Memory B cell (primary cell): ENCODE data around the gene CDK8.

Experiments
- ATAC-seq: fragments of 150-1000 bp; cut with Tn5 transposase; 2 replicates; pipeline ENCODE4 v1.10.0; 2021; ENCODE audit warnings: low read depth, mild to moderate bottlenecking, moderate library complexity
- DNase-seq, 2 donors: peaks; one replicate each; pipeline ENCODE4 v3.0.0; 2022; ENCODE audit warnings: low spot score in 2 of 2
- H3K27ac Mint-ChIP-seq: one replicate; pipeline ENCODE4 v1.8.0; 2022; ENCODE audit warnings: mild to moderate bottlenecking, moderate library complexity, mixed read lengths
- H3K27me3 Mint-ChIP-seq: one replicate; pipeline ENCODE4 v1.8.0; 2022; ENCODE audit warnings: mixed read lengths
- H3K36me3 Mint-ChIP-seq: one replicate; pipeline ENCODE4 v1.8.0; 2022; ENCODE audit warnings: mild to moderate bottlenecking, mixed read lengths
- H3K4me1 Mint-ChIP-seq: one replicate; pipeline ENCODE4 v1.8.0; 2022; ENCODE audit warnings: mixed read lengths
- H3K4me3 Mint-ChIP-seq: one replicate; pipeline ENCODE4 v1.8.0; 2022; ENCODE audit warnings: mild to moderate bottlenecking, moderate library complexity, mixed read lengths
- H3K9me3 Mint-ChIP-seq: one replicate; pipeline ENCODE4 v1.8.0; 2022; ENCODE audit warnings: mixed read lengths

Gene CDK8

DNA sequence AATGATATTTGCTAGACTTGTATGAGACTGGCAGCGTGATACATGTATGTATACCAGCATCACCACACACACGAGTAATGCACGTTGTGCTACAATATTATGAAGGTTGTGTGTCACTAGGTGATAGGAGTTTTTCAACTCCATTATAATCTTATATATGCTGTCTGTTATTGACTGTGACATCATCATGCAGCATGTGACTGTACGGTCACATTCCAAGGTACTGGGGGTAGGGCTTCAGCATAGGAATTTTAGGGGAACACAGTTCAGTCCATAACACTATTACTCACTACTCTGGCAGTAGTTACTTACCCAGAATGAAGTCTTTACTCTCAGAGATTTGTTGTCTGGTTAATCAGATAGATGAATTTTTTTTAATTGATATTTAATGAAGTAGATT lies 91.1 kb downstream of the CDK8 start:
- peaks cover 23% of the 10 kb centered on the region for H3K36me3 Mint-ChIP-seq
- H3K27me3 Mint-ChIP-seq = no peaks in the 10 kb centered on the region
- no peak overlapping the region for H3K4me3 Mint-ChIP-seq
- H3K27ac Mint-ChIP-seq = no peak overlapping the region
- H3K9me3 Mint-ChIP-seq = no peaks in the 10 kb centered on the region
- no peak for DNase-seq
- H3K4me1 Mint-ChIP-seq = no peaks in the 10 kb centered on the region
- no peak for ATAC-seq

DNA sequence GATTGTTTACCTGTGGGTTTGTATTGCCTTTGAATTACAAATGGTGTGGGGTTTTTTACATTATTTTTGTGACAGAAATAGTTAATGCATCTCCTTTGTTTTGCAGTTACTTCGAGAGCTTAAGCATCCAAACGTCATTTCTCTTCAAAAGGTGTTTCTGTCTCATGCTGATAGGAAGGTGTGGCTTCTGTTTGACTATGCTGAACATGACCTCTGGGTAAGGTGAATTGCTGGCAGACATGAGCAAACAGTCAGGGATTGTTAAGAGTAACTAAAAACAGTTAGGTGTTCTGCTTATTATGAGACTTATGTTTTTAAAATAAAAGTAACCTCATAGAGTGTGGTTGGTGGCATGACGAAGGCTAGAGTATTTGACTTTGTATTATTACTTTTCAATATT lies 95.0 kb downstream of the CDK8 start:
- H3K27me3 Mint-ChIP-seq = no peaks in the 10 kb centered on the region
- H3K36me3 Mint-ChIP-seq = peaks cover 17% of the 10 kb centered on the region
- DNase-seq = no peak
- H3K4me1 Mint-ChIP-seq = no peaks in the 10 kb centered on the region
- ATAC-seq = no peak
- H3K4me3 Mint-ChIP-seq = no peak overlapping the region
- H3K9me3 Mint-ChIP-seq = no peaks in the 10 kb centered on the region
- H3K27ac Mint-ChIP-seq = no peak overlapping the region

DNA sequence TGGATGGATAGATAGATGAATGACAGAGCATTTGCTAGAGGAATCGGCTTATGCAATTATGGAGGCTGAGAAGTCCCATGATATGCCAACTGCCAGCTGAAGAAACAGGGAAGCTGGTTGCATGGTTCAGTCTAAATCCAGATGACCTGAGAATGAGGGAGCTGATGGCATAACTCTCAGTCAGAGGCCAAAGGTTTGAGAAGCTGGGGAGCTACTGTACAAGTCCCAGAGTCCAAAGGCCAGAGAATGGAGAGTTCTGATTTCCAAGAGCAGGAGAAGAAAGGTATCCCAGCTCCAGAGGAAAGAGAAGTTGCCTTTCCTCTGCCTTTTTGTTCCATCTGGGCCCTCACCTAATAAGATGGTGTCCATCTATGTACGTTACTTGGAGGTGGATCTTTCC lies 108.3 kb downstream of the CDK8 start:
- no peaks in the 10 kb centered on the region for H3K4me1 Mint-ChIP-seq
- DNase-seq (no peak), ATAC-seq (no peak)
- H3K36me3 Mint-ChIP-seq = peaks cover 29% of the 10 kb centered on the region
- H3K27me3 Mint-ChIP-seq = no peaks in the 10 kb centered on the region
- H3K9me3 Mint-ChIP-seq = no peaks in the 10 kb centered on the region
- no peak overlapping the region for H3K4me3 Mint-ChIP-seq
- no peak overlapping the region for H3K27ac Mint-ChIP-seq

DNA sequence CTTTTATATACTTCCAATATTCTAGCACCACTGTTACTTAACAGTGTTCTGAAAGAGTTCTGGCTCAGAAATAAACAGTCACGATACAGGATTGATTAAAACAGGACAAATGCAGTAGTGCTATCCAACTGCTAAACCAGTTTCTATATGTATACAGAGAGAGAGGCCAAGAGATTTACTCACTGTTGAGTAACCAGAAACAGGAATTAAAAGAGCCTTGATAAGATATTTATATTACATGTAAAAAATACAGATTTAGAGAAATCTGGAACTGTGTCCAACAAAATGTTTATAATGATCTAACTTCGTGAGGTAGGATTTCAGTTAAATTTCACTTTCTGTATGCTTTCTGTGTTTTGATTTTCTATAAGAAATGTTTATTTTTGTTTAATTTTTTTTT lies 116.6 kb downstream of the CDK8 start:
- Mint-ChIP-seq H3K9me3 (no peaks in the 10 kb centered on the region), H3K4me3 (no peak overlapping the region), H3K36me3 (peaks cover 9% of the 10 kb centered on the region), H3K27me3 (no peaks in the 10 kb centered on the region), H3K27ac (no peak overlapping the region), H3K4me1 (peaks cover 2% of the 10 kb centered on the region)
- no peak for ATAC-seq
- no peak for DNase-seq

DNA sequence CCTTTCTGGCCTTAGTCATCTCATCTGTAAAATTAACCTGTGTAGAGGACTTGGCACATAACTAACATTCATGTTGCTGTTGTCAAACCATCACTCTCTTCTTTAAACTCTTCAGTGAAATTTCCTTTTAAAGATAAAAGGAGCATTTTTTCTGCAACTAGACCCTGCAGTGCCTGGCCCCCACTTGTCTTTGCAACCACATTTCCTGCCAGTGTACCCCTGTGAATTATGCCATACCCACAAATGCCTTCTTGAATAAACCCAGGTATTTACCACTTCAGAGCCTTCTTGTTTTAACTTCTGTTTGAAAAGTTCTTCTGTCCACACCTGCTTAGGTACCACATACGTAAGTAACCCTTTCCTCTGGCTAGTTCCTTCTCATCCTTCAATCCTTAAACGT lies 118.8 kb downstream of the CDK8 start:
- DNase-seq (no peak), ATAC-seq (no peak)
- Mint-ChIP-seq H3K27ac (no peak overlapping the region), H3K27me3 (no peaks in the 10 kb centered on the region), H3K9me3 (no peaks in the 10 kb centered on the region), H3K4me3 (no peak overlapping the region), H3K36me3 (peaks cover 7% of the 10 kb centered on the region), H3K4me1 (peaks cover 2% of the 10 kb centered on the region)

DNA sequence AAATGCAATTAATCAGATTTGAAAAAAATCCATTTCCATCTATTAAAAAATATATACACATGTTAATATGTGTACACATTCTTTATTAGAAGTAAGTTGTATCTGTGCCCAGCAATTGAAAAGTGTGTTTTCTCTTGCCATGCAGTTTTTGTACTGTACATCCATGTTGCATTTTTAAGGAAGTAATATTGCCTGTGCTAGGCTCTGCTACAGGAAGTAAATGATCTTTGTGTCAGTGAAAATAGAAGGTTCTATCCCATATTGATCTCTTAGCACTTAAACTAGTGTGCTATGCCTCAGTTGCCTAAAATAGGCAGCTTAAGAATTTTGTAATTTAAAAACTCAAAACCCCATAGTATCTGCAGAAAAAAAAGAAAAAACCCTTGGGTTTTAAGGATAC lies 122.5 kb downstream of the CDK8 start:
- H3K36me3 Mint-ChIP-seq = peaks cover 5% of the 10 kb centered on the region

DNA sequence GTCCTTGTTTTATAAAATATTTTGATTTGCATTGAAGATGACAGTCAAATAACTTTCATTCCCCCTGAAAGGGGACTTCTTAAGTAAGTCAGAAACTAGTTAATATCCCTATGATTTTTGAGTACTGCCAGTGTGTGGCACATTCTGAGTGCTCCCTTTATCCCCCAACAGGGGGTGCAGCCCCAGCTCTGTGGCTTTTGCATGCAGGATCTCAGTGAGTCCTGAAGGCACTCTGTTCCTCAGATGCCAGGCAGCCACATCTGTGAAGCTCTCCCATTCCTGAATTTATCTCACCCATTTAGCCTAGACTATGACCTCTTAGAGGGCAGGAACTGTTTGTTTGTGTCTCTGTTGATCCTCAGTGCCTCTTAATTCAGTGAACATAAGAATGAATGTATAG lies 123.1 kb downstream of the CDK8 start:
- Mint-ChIP-seq H3K9me3 (no peaks in the 10 kb centered on the region), H3K36me3 (peaks cover 5% of the 10 kb centered on the region), H3K27ac (no peak overlapping the region), H3K4me3 (no peak overlapping the region), H3K27me3 (no peaks in the 10 kb centered on the region), H3K4me1 (peaks cover 6% of the 10 kb centered on the region)
- no peak for ATAC-seq
- DNase-seq = no peak

More for the DNA sequence above, 122.5 kb downstream of the CDK8 start:
- Mint-ChIP-seq H3K27ac (no peak overlapping the region), H3K9me3 (no peaks in the 10 kb centered on the region), H3K27me3 (no peaks in the 10 kb centered on the region), H3K4me1 (peaks cover 4% of the 10 kb centered on the region), H3K4me3 (no peak overlapping the region)
- ATAC-seq (no peak), DNase-seq (no peak)

DNA sequence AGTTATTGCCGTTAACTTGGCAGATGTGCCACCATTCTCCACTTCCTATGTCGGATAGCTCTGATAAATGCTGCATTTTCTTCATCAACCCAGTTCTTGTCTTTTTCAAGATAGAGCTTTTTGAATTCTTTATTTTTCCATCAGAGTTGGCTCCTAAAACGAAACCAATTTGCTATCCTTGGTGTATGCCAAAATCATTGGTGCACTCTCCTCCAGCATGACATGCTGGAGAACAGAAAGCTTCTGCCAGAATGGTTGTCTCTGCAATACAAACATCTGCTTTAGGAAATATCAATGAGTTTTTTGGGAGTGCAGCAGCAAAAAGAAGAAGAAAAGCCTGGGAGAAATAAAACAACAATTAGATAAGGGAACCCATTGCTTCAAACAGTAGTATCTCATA lies 124.2 kb downstream of the CDK8 start:
- Mint-ChIP-seq H3K9me3 (no peaks in the 10 kb centered on the region), H3K4me3 (no peak overlapping the region), H3K4me1 (peaks cover 6% of the 10 kb centered on the region), H3K27ac (no peak overlapping the region), H3K36me3 (peaks cover 4% of the 10 kb centered on the region), H3K27me3 (no peaks in the 10 kb centered on the region)
- no peak for DNase-seq
- ATAC-seq = no peak

DNA sequence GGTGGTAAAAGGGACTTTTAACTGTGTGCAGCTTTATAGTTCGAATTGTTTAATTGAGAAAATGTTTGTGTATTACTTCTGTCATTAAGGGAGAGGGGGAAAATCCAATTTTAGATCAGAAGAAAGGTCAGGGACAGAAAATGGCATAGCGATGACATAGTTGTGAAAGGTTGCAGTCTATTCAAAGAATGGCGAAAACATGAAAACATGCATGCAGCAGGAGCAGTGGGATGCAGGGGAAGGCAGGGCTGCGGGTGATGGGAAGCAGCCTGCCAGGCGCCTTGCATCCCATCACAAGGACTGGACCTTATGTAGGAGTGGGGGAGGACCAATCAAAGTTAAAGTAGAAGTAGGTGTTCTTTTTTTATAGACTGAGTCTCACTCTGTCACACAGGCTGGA lies 125.9 kb downstream of the CDK8 start:
- H3K36me3 Mint-ChIP-seq = peaks cover 8% of the 10 kb centered on the region
- H3K9me3 Mint-ChIP-seq = no peaks in the 10 kb centered on the region
- ATAC-seq (no peak), DNase-seq (no peak)
- no peak overlapping the region for H3K27ac Mint-ChIP-seq
- H3K27me3 Mint-ChIP-seq = no peaks in the 10 kb centered on the region
- no peak overlapping the region for H3K4me3 Mint-ChIP-seq
- H3K4me1 Mint-ChIP-seq = peaks cover 6% of the 10 kb centered on the region

DNA sequence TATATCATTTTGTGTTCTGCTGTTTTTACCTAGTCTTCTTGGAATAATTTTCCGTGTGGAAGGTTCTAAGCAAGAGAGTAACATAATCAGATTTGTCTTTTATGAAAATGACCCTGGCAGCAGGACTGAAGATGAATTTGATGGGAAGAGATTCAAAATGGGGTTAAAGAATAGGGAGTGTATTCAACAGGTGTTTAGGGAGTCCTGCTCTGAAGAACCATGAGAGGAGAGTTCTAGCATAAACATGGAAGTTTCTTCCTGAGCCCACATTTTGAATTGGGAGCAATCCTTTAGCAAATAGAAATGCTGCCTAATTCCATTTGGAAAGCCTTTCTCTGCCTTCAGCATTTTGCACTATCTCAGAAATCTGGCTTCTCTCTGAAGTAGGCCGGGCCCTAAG lies 127.0 kb downstream of the CDK8 start:
- Mint-ChIP-seq H3K4me3 (no peak overlapping the region), H3K4me1 (peaks cover 4% of the 10 kb centered on the region), H3K36me3 (peaks cover 8% of the 10 kb centered on the region), H3K9me3 (no peaks in the 10 kb centered on the region), H3K27me3 (no peaks in the 10 kb centered on the region), H3K27ac (peak overlapping the region; percentile 66)
- ATAC-seq (no peak), DNase-seq (no peak)

DNA sequence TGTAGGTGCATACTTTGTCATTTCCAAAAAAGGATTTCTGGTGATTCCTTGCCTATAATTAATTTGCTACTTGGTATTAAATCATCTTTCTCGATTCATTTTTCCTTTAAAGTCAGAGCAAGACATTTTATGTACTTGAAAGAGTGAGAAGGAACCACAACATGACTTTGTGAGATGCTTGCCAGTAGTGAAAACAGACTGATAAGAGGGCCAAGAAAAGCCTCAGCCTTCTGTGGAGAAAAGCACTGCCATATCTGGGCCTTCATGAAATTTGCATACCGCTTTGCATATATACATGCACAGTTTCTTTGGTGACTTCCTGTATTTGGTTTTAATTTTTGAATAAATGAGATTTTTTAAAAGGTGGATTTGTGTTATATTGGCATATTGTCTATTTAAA lies 128.4 kb downstream of the CDK8 start:
- H3K9me3 Mint-ChIP-seq = no peaks in the 10 kb centered on the region
- no peaks in the 10 kb centered on the region for H3K27me3 Mint-ChIP-seq
- DNase-seq (no peak), ATAC-seq (no peak)
- no peak overlapping the region for H3K27ac Mint-ChIP-seq
- H3K36me3 Mint-ChIP-seq = peaks cover 20% of the 10 kb centered on the region
- peaks cover 4% of the 10 kb centered on the region for H3K4me1 Mint-ChIP-seq
- H3K4me3 Mint-ChIP-seq = no peak overlapping the region

DNA sequence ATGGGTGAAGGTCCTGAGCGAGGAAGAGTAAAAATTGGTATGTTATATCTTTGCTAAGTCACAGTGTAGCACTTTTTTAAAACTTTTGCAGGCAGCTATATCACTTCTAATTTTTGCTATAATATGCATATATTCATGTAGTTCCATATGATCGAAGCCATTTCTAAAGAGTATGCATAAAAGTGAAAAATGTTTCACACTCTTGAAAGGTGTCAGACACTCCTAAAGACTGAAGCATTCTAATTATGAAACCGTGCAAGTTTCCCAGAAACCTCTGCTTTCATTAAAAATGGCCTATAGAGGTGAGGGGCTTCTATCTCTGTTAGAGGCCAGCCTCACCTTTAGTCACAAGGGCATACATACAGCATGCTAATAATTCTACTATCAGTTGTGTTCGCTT lies 128.9 kb downstream of the CDK8 start:
- no peak for ATAC-seq
- Mint-ChIP-seq H3K36me3 (peaks cover 25% of the 10 kb centered on the region), H3K27ac (no peak overlapping the region), H3K9me3 (no peaks in the 10 kb centered on the region), H3K4me1 (peaks cover 4% of the 10 kb centered on the region), H3K4me3 (no peak overlapping the region), H3K27me3 (no peaks in the 10 kb centered on the region)
- no peak for DNase-seq

DNA sequence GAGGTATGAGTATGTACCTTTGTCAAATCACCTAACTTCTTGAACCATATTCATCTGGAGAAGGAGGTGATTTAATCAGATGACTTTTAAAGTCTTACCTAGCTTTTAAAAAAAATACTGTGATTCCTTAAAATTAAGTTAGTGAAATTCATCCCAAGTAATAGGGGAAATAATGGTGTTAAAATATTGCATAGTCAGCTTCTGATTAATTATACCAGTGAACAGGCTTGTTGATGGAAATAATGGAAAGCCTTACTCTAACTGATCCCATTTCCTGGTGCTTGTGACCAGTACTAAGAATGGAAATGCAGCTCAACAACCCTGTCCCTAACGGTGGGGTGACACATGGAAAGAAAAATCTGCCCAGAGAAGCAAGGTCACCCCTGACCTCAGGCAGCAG lies 130.7 kb downstream of the CDK8 start:
- no peak overlapping the region for H3K27ac Mint-ChIP-seq
- peaks cover 4% of the 10 kb centered on the region for H3K4me1 Mint-ChIP-seq
- ATAC-seq = no peak
- H3K4me3 Mint-ChIP-seq = no peak overlapping the region
- no peak for DNase-seq
- no peaks in the 10 kb centered on the region for H3K9me3 Mint-ChIP-seq
- H3K36me3 Mint-ChIP-seq = peaks cover 24% of the 10 kb centered on the region
- H3K27me3 Mint-ChIP-seq = no peaks in the 10 kb centered on the region

DNA sequence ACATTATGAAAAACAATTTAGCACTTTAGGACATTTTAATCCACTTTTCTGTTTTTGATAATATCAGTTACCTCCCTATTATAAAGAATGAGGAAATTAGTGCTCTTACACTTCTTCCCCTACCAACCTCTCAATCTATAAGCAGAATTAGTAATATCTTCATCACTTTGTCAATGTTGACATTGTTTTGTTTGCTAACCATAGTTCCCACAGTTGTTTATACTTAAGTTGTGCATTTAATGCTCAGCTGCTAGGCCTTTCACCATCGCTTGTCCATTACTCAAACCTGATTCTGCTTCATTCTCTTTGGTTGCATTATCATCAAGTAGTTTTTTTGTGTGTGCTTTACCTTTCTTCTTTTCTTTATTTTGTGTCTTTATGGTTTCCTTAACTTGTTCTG lies 132.1 kb downstream of the CDK8 start:
- Mint-ChIP-seq H3K27me3 (no peaks in the 10 kb centered on the region), H3K27ac (no peak overlapping the region), H3K9me3 (no peaks in the 10 kb centered on the region), H3K4me1 (peaks cover 4% of the 10 kb centered on the region), H3K36me3 (peaks cover 29% of the 10 kb centered on the region), H3K4me3 (no peak overlapping the region)
- DNase-seq (no peak), ATAC-seq (no peak)

DNA sequence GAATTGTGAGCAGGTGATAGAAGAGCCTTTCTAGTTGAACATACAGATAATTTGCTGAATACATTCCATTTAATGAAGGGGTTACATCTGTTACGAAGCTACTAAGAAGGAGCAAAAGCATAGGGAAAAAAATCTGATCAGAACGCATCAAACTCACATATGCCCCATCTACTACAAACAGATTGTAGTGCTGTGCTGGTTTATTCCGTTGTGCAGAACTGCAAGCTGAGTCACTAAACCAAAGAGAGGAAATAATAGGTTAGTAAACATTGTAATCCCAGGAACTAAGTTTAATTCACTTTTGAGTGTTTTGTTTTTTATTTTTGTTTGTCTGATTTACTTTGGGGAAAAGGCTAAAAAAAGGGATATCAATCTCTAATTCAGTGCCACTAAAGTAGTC lies 136.3 kb downstream of the CDK8 start:
- Mint-ChIP-seq H3K4me1 (no peaks in the 10 kb centered on the region), H3K27ac (no peak overlapping the region), H3K9me3 (no peaks in the 10 kb centered on the region), H3K4me3 (no peak overlapping the region), H3K36me3 (peaks cover 28% of the 10 kb centered on the region), H3K27me3 (no peaks in the 10 kb centered on the region)
- ATAC-seq = no peak
- DNase-seq = no peak

DNA sequence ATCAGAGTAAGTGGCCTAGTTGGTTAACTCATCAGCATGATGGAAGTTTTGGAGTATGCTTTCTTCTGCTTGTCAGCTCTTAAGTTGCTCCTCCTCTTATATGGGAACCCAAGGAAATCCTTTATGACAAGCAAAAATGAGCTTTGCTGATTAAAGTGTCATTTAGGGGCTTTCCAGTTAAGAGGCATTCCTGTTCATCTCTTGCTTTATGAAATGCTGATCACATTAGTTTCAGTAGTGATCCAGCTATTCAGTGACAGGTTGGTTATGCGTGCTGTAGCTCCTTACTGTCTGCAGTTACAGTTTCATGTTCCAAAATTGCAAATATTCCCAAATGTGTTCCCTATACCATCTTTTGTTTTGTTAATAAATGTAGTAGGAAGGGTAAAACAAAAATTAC lies 146.6 kb downstream of the CDK8 start:
- Mint-ChIP-seq H3K27me3 (no peaks in the 10 kb centered on the region), H3K4me3 (no peak overlapping the region), H3K9me3 (no peaks in the 10 kb centered on the region), H3K27ac (no peak overlapping the region), H3K36me3 (peaks cover 23% of the 10 kb centered on the region), H3K4me1 (no peaks in the 10 kb centered on the region)
- no peak for ATAC-seq
- no peak for DNase-seq
